ENCODE measurements around the gene FAM50B.

The FAM50B gene

GRCh38 chr6:3848925-3849605, at the start of gene FAM50B:
TSS of gene FAM50B (plus strand) at chr6:3849373. CDS start at chr6:3849812, 439 bp downstream.
- peak within 1 kb of the TSS; percentile 52 for H3K4me3 ChIP-seq (ENCODE audit: low read depth, low read length)
- ChIA-PET CTCF (interaction anchor here (0.6 to 6.9 kb wide), 69 partner anchors 8 to 1182 kb away, joined by 3 to 91 read pairs (median 5); partner anchors contain the start of gene PXDC1), POLR2A (interaction anchor here (0.8 to 2.2 kb wide), 9 partner anchors 13 to 129 kb away, joined by 3 to 9 read pairs (median 6); no protein-coding TSS in a partner anchor)
- no peaks in the 10 kb centered on the region for H3K4me1 ChIP-seq (ENCODE audit: control insufficient read depth, insufficient read depth, low read length)
- peaks cover 0 to 9% of the 10 kb centered on the region in 2 experiments; a peak in 1 of 3 replicates for H3K36me3 ChIP-seq (ENCODE audit: control insufficient read depth in 2 of 2, insufficient read depth in 1 of 2, low read length in 2 of 2)
- no peaks in the 10 kb centered on the region for H3K9me3 ChIP-seq (ENCODE audit: control insufficient read depth, insufficient read depth, low read depth, low read length)
- peak within 1 kb of the TSS; percentile 37; the same call in 1 of the 2 replicates for H3K27ac ChIP-seq (ENCODE audit: extremely low read depth, low read depth, low read length)
- TF ChIP-seq ZFP41 (tag by site-specific recombination; IDR thresholded peaks at IDR 0.05; ENCODE audit: borderline replicate concordance) = no peak
- no peak for TF ChIP-seq ZBTB48 (tag by site-specific recombination; IDR thresholded peaks at IDR 0.05)
- TF ChIP-seq ZNF626 (tag by site-specific recombination; IDR thresholded peaks at IDR 0.05) = no peak
- no peak for TF ChIP-seq ZNF530 (tag by site-specific recombination; IDR thresholded peaks at IDR 0.05; ENCODE audit: low read depth)
- no peak for TF ChIP-seq ZNF623 (tag by site-specific recombination; IDR thresholded peaks at IDR 0.05)
- no peak for TF ChIP-seq GLIS2 (tag by site-specific recombination; IDR thresholded peaks at IDR 0.05)
- TF ChIP-seq PBX3 (CRISPR knock-in tag; IDR thresholded peaks at IDR 0.05) = peak; percentile 67; the same call in 1 of the 2 replicates
- TF ChIP-seq ZNF768 (tag by site-specific recombination; IDR thresholded peaks at IDR 0.05) = no peak
- TF ChIP-seq ZNF560 (tag by site-specific recombination; IDR thresholded peaks at IDR 0.05; ENCODE audit: borderline replicate concordance) = no peak
- TF ChIP-seq MZF1 (tag by site-specific recombination; IDR thresholded peaks at IDR 0.05; ENCODE audit: borderline replicate concordance) = no peak
- TF ChIP-seq ZNF596 (tag by site-specific recombination; IDR thresholded peaks at IDR 0.05) = no peak
- TF ChIP-seq BCL6B (tag by site-specific recombination; IDR thresholded peaks at IDR 0.05) = no peak
- TF ChIP-seq TSHZ1 (tag by site-specific recombination; IDR thresholded peaks at IDR 0.05; ENCODE audit: borderline replicate concordance) = no peak
- TF ChIP-seq SCRT1 (tag by site-specific recombination; IDR thresholded peaks at IDR 0.05; ENCODE audit: borderline replicate concordance) = no peak
- no peak for TF ChIP-seq ZNF664 (tag by site-specific recombination; IDR thresholded peaks at IDR 0.05)
- TF ChIP-seq SP2 (tag by site-specific recombination; IDR thresholded peaks at IDR 0.05) = peak; percentile 19
- peak; percentile 93; the same call in 1 of the 2 replicates for TF ChIP-seq TRIM28 (IDR thresholded peaks at IDR 0.05; ENCODE audit: borderline replicate concordance, low read length)
- no peak for TF ChIP-seq ZNF157 (tag by site-specific recombination; IDR thresholded peaks at IDR 0.05)
- 0 out of 2 replicates have a peak, but pooled peaks have one; percentile 23 for TF ChIP-seq ZNF202 (tag by site-specific recombination; IDR thresholded peaks at IDR 0.05; ENCODE audit: borderline replicate concordance)
- TF ChIP-seq ZFHX2 (tag by site-specific recombination; conservative IDR thresholded peaks at IDR 0.05) = 0 out of 2 replicates have a peak, but pooled peaks have one; percentile 19
- no peak for TF ChIP-seq KLF10 (tag by site-specific recombination; IDR thresholded peaks at IDR 0.05)
- TF ChIP-seq ZNF48 (tag by site-specific recombination; IDR thresholded peaks at IDR 0.05) = no peak
- no peak for TF ChIP-seq ZNF169 (tag by site-specific recombination; IDR thresholded peaks at IDR 0.05)
